Activated naive CD4-positive, alpha-beta T cell treated with anti-CD3 and anti-CD28 coated beads, Interleukin-2, amount 10 ng/mL, durations not matched to agents 7 days and 5 days (primary cell): ENCODE measurements around the gene FAM72A.
"Not testable (repeated sequence)": the region's sequence is repeated elsewhere in the genome, so short reads cannot be mapped to it uniquely, and the experiment has no call there.

Experiments used
- CTCF ChIA-PET: fragments of 350-600 bp; sonication (Branson Sonifier 250); formaldehyde crosslinking; loops from one replicate; lab custom pipeline; 2021; ENCODE audit warnings: antibody characterized with exemption; lab: Charles Lee
- DNase-seq: peaks from one replicate; pipeline ENCODE4 v3.0.0-alpha.2; 2020
- H3K27ac Mint-ChIP-seq: one replicate; pipeline ENCODE4 v1.8.0; 2021; ENCODE audit warnings: mild to moderate bottlenecking, moderate library complexity, mixed read lengths
- H3K27me3 Mint-ChIP-seq: one replicate; pipeline ENCODE4 v1.8.0; 2021; ENCODE audit warnings: mild to moderate bottlenecking, mixed read lengths
- H3K36me3 Mint-ChIP-seq: one replicate; pipeline ENCODE4 v1.8.0; 2021; ENCODE audit warnings: mixed read lengths
- H3K4me1 Mint-ChIP-seq: one replicate; pipeline ENCODE4 v1.8.0; 2021; ENCODE audit warnings: mixed read lengths
- H3K4me3 Mint-ChIP-seq: one replicate; pipeline ENCODE4 v1.8.0; 2021; ENCODE audit warnings: mild to moderate bottlenecking, moderate library complexity, mixed read lengths
- H3K9me3 Mint-ChIP-seq: one replicate; pipeline ENCODE4 v1.8.0; 2021; ENCODE audit warnings: mixed read lengths

FAM72A gene

GRCh38 chr1:206202789-206203363, at the start of gene FAM72A:
TSS of gene FAM72A (minus strand) at chr1:206202839. CDS start at chr1:206202025, 814 bp downstream.
- H3K4me1 Mint-ChIP-seq, H3K27me3 Mint-ChIP-seq, H3K9me3 Mint-ChIP-seq, CTCF ChIA-PET, H3K36me3 Mint-ChIP-seq: not testable (repeated sequence)
- DNase-seq = peak; percentile 98
- H3K27ac Mint-ChIP-seq = peak within 1 kb of the TSS; percentile 76
- peak within 1 kb of the TSS; percentile 81 for H3K4me3 Mint-ChIP-seq

- H3K4me3 Mint-ChIP-seq, H3K9me3 Mint-ChIP-seq, H3K36me3 Mint-ChIP-seq, DNase-seq, H3K27me3 Mint-ChIP-seq, H3K27ac Mint-ChIP-seq, CTCF ChIA-PET, H3K4me1 Mint-ChIP-seq: not testable (repeated sequence)
These were observed 48.5 kb upstream of the FAM72A start for GRCh38 chr1:206250953-206251681.

GRCh38 chr1:206246129-206246886, 43.7 kb upstream of the FAM72A start:
- H3K27me3 Mint-ChIP-seq, DNase-seq, H3K27ac Mint-ChIP-seq, H3K36me3 Mint-ChIP-seq, H3K4me1 Mint-ChIP-seq, H3K4me3 Mint-ChIP-seq, CTCF ChIA-PET, H3K9me3 Mint-ChIP-seq: not testable (repeated sequence)

GRCh38 chr1:206245479-206245878, 42.8 kb upstream of the FAM72A start:
- not testable (repeated sequence) for H3K27ac Mint-ChIP-seq, H3K4me1 Mint-ChIP-seq

GRCh38 chr1:206243335-206243734, 40.7 kb upstream of the FAM72A start:
- CTCF ChIA-PET, H3K27me3 Mint-ChIP-seq, H3K4me3 Mint-ChIP-seq, DNase-seq, H3K4me1 Mint-ChIP-seq, H3K9me3 Mint-ChIP-seq, H3K27ac Mint-ChIP-seq, H3K36me3 Mint-ChIP-seq: not testable (repeated sequence)

More at GRCh38 chr1:206245479-206245878, 42.8 kb upstream of the FAM72A start:
- H3K9me3 Mint-ChIP-seq, CTCF ChIA-PET, H3K27me3 Mint-ChIP-seq, DNase-seq, H3K36me3 Mint-ChIP-seq, H3K4me3 Mint-ChIP-seq: not testable (repeated sequence)

GRCh38 chr1:206240288-206240687, 37.6 kb upstream of the FAM72A start:
- H3K27ac Mint-ChIP-seq, H3K4me1 Mint-ChIP-seq, CTCF ChIA-PET, DNase-seq, H3K4me3 Mint-ChIP-seq, H3K36me3 Mint-ChIP-seq, H3K9me3 Mint-ChIP-seq, H3K27me3 Mint-ChIP-seq: not testable (repeated sequence)

- H3K4me1 Mint-ChIP-seq, DNase-seq, H3K9me3 Mint-ChIP-seq, CTCF ChIA-PET, H3K4me3 Mint-ChIP-seq, H3K36me3 Mint-ChIP-seq, H3K27ac Mint-ChIP-seq, H3K27me3 Mint-ChIP-seq: not testable (repeated sequence)
These were observed 32.6 kb upstream of the FAM72A start for GRCh38 chr1:206235190-206235589.

- H3K27ac Mint-ChIP-seq, H3K27me3 Mint-ChIP-seq, H3K36me3 Mint-ChIP-seq, H3K4me1 Mint-ChIP-seq, H3K9me3 Mint-ChIP-seq, H3K4me3 Mint-ChIP-seq, DNase-seq, CTCF ChIA-PET: not testable (repeated sequence)
These were observed 31.7 kb upstream of the FAM72A start for GRCh38 chr1:206234189-206234916.

- H3K27me3 Mint-ChIP-seq, DNase-seq, H3K9me3 Mint-ChIP-seq, H3K36me3 Mint-ChIP-seq, H3K27ac Mint-ChIP-seq, H3K4me1 Mint-ChIP-seq, H3K4me3 Mint-ChIP-seq, CTCF ChIA-PET: not testable (repeated sequence)
These were observed 30.5 kb upstream of the FAM72A start for GRCh38 chr1:206232970-206233645.

GRCh38 chr1:206231989-206232388, 29.4 kb upstream of the FAM72A start:
- H3K27me3 Mint-ChIP-seq, H3K36me3 Mint-ChIP-seq, H3K4me1 Mint-ChIP-seq, H3K9me3 Mint-ChIP-seq, CTCF ChIA-PET, DNase-seq, H3K4me3 Mint-ChIP-seq, H3K27ac Mint-ChIP-seq: not testable (repeated sequence)

- H3K9me3 Mint-ChIP-seq, H3K4me1 Mint-ChIP-seq, H3K27me3 Mint-ChIP-seq, H3K36me3 Mint-ChIP-seq, CTCF ChIA-PET, DNase-seq, H3K27ac Mint-ChIP-seq, H3K4me3 Mint-ChIP-seq: not testable (repeated sequence)
These were observed 26.6 kb upstream of the FAM72A start for GRCh38 chr1:206229286-206229685.

GRCh38 chr1:206226886-206227285, 24.2 kb upstream of the FAM72A start:
- H3K9me3 Mint-ChIP-seq, CTCF ChIA-PET, H3K27me3 Mint-ChIP-seq, H3K4me3 Mint-ChIP-seq, H3K36me3 Mint-ChIP-seq, H3K27ac Mint-ChIP-seq, DNase-seq, H3K4me1 Mint-ChIP-seq: not testable (repeated sequence)

- H3K27ac Mint-ChIP-seq, DNase-seq, H3K27me3 Mint-ChIP-seq, CTCF ChIA-PET, H3K4me3 Mint-ChIP-seq, H3K36me3 Mint-ChIP-seq, H3K9me3 Mint-ChIP-seq, H3K4me1 Mint-ChIP-seq: not testable (repeated sequence)
These were observed 22.7 kb upstream of the FAM72A start for GRCh38 chr1:206225386-206225785.

GRCh38 chr1:206224190-206224776, 21.6 kb upstream of the FAM72A start:
- H3K36me3 Mint-ChIP-seq, H3K4me1 Mint-ChIP-seq, DNase-seq, H3K27me3 Mint-ChIP-seq, H3K27ac Mint-ChIP-seq, H3K4me3 Mint-ChIP-seq, CTCF ChIA-PET, H3K9me3 Mint-ChIP-seq: not testable (repeated sequence)
